ENCODE results near the gene ZNF343.

The ZNF343 gene

GRCh38 chr20:2462484-2462883 is 46.2 kb downstream of the ZNF343 start:
- no peak for TF ChIP-seq CTCF (IDR thresholded peaks at IDR 0.05; ENCODE audit: poor library complexity, severe bottlenecking)
- ATAC-seq (ENCODE audit: low read depth) (no peak), DNase-seq (ENCODE audit: low spot score) (no peak)
- no peak overlapping the region for H3K27ac ChIP-seq (ENCODE audit: poor library complexity, severe bottlenecking)
- no peaks in the 10 kb centered on the region for H3K9me3 ChIP-seq (ENCODE audit: severe bottlenecking)
- H3K4me3 ChIP-seq (ENCODE audit: severe bottlenecking): no peak overlapping the region
- H3K27me3 ChIP-seq (ENCODE audit: insufficient read depth, poor library complexity, severe bottlenecking): no peaks in the 10 kb centered on the region
- H3K36me3 ChIP-seq (ENCODE audit: low read depth): peaks cover 85% of the 10 kb centered on the region
- H3K4me1 ChIP-seq (ENCODE audit: insufficient read depth, poor library complexity, severe bottlenecking): no peaks in the 10 kb centered on the region

GRCh38 chr20:2460752-2461424 is 47.8 kb downstream of the ZNF343 start:
- ATAC-seq (ENCODE audit: low read depth) (no peak), DNase-seq (ENCODE audit: low spot score) (no peak)
- Histone ChIP-seq H3K4me3 (ENCODE audit: severe bottlenecking) (no peak overlapping the region), H3K27me3 (ENCODE audit: insufficient read depth, poor library complexity, severe bottlenecking) (no peaks in the 10 kb centered on the region), H3K9me3 (ENCODE audit: severe bottlenecking) (no peaks in the 10 kb centered on the region), H3K4me1 (ENCODE audit: insufficient read depth, poor library complexity, severe bottlenecking) (no peaks in the 10 kb centered on the region), H3K27ac (ENCODE audit: poor library complexity, severe bottlenecking) (no peak overlapping the region), H3K36me3 (ENCODE audit: low read depth) (peaks cover 69% of the 10 kb centered on the region)
- TF ChIP-seq CTCF (IDR thresholded peaks at IDR 0.05; ENCODE audit: poor library complexity, severe bottlenecking): no peak

- TF ChIP-seq CTCF (IDR thresholded peaks at IDR 0.05; ENCODE audit: poor library complexity, severe bottlenecking): no peak
- no peak for ATAC-seq (ENCODE audit: low read depth)
- DNase-seq (ENCODE audit: low spot score): no peak
- Histone ChIP-seq H3K27ac (ENCODE audit: poor library complexity, severe bottlenecking) (no peak overlapping the region), H3K9me3 (ENCODE audit: severe bottlenecking) (no peaks in the 10 kb centered on the region), H3K4me3 (ENCODE audit: severe bottlenecking) (no peak overlapping the region), H3K27me3 (ENCODE audit: insufficient read depth, poor library complexity, severe bottlenecking) (no peaks in the 10 kb centered on the region), H3K4me1 (ENCODE audit: insufficient read depth, poor library complexity, severe bottlenecking) (no peaks in the 10 kb centered on the region), H3K36me3 (ENCODE audit: low read depth) (peaks cover 62% of the 10 kb centered on the region)
Measured at GRCh38 chr20:2459981-2460751, 48.5 kb downstream of the ZNF343 start.

- peaks cover 50% of the 10 kb centered on the region for H3K36me3 ChIP-seq (ENCODE audit: low read depth)
- DNase-seq (ENCODE audit: low spot score): no peak
Measured at GRCh38 chr20:2458919-2459499, 49.7 kb downstream of the ZNF343 start.

More at GRCh38 chr20:2458919-2459499, 49.7 kb downstream of the ZNF343 start:
- no peak overlapping the region for H3K27ac ChIP-seq (ENCODE audit: poor library complexity, severe bottlenecking)
- no peak overlapping the region for H3K4me3 ChIP-seq (ENCODE audit: severe bottlenecking)
- no peaks in the 10 kb centered on the region for H3K27me3 ChIP-seq (ENCODE audit: insufficient read depth, poor library complexity, severe bottlenecking)
- H3K4me1 ChIP-seq (ENCODE audit: insufficient read depth, poor library complexity, severe bottlenecking): no peaks in the 10 kb centered on the region
- no peaks in the 10 kb centered on the region for H3K9me3 ChIP-seq (ENCODE audit: severe bottlenecking)
- no peak for TF ChIP-seq CTCF (IDR thresholded peaks at IDR 0.05; ENCODE audit: poor library complexity, severe bottlenecking)
- no peak for ATAC-seq (ENCODE audit: low read depth)

Measured in RWPE2 (cell line).